H1 (cell line): ENCODE results near the gene IP6K1.

Experiments used
- CHD1 ChIP-seq: IDR thresholded peaks from 2 replicates; pipeline ENCODE4 v1.6.1; 2012; ENCODE audit warnings: low read depth, low read length, improper control_type of control experiment
- CHD7 ChIP-seq: fragments of 300-600 bp; sonication (generic); IDR thresholded peaks from 2 replicates; pipeline ENCODE4 v1.7.1; 2012; ENCODE audit warnings: low read length, moderate library complexity, mild to moderate bottlenecking, inconsistent platforms; ENCODE audit not compliant: insufficient replicate concordance
- EP300 ChIP-seq, 2 experiments: IDR thresholded peaks; 1 replicate in 1 of 2; 2 replicates in 1 of 2; pipeline ENCODE4 v1.6.1; 2011 to 2012; ENCODE audit warnings: low read depth in 2 of 2, low read length in 2 of 2, mild to moderate bottlenecking in 2 of 2, borderline replicate concordance in 1 of 2, inconsistent platforms in 1 of 2, moderate library complexity in 1 of 2
- JUND ChIP-seq: IDR thresholded peaks from 2 replicates; pipeline ENCODE4 v1.6.1; 2011; ENCODE audit warnings: mild to moderate bottlenecking, improper control_type of control experiment, low read length
- MAFK ChIP-seq: IDR thresholded peaks from 2 replicates; pipeline ENCODE4 v1.6.1; 2012; ENCODE audit warnings: low read depth, mild to moderate bottlenecking, improper control_type of control experiment, low read length
- POLR2A ChIP-seq, 2 experiments: IDR thresholded peaks; 1 replicate in 1 of 2; 2 replicates in 1 of 2; pipeline ENCODE4 v1.6.1; 2011; ENCODE audit warnings: low read depth in 2 of 2, low read length in 2 of 2, mild to moderate bottlenecking in 2 of 2; ENCODE audit errors: control extremely low read depth in 1 of 2
- POLR2AphosphoS5 ChIP-seq: IDR thresholded peaks from 2 replicates; pipeline ENCODE4 v1.6.1; 2011; ENCODE audit warnings: low read depth, low read length
- SP4 ChIP-seq: IDR thresholded peaks from 2 replicates; pipeline ENCODE4 v1.6.1; 2012; ENCODE audit warnings: low read length, inconsistent platforms
- TAF7 ChIP-seq: optimal IDR thresholded peaks from 2 replicates; pipeline ENCODE3; 2011; ENCODE audit warnings: low read depth, mild to moderate bottlenecking, inconsistent platforms, low read length, moderate library complexity, borderline replicate concordance
- TF ChIP-seq, protein P1 (sequence below), 3 experiments: IDR thresholded peaks; 1 replicate in 2 of 3; 2 replicates in 1 of 3; pipeline versions ENCODE4 v1.5.1 to v1.6.1; 2011; ENCODE audit warnings: low read length in 3 of 3, mild to moderate bottlenecking in 3 of 3, inconsistent platforms in 2 of 3, low read depth in 1 of 3, moderate library complexity in 1 of 3; ENCODE audit not compliant: insufficient read depth in 1 of 3; ENCODE audit errors: control extremely low read depth in 1 of 3

GRCh38 chr3:49734752-49735151 lies 51.6 kb downstream of the IP6K1 start:
- TF ChIP-seq MAFK (no peak), EP300 (IDR thresholded peaks at IDR 0.05; ENCODE audit: borderline replicate concordance in 1 of 2, low read depth in 2 of 2, low read length in 2 of 2) (no peak), POLR2A (IDR thresholded peaks at IDR 0.05; ENCODE audit: control extremely low read depth in 1 of 2, low read depth in 2 of 2, low read length in 2 of 2) (no peak), CHD7 (no peak), TAF7 (no peak), CHD1 (no peak), JUND (no peak), SP4 (no peak), POLR2AphosphoS5 (no peak)
- TF ChIP-seq, protein P1, sequence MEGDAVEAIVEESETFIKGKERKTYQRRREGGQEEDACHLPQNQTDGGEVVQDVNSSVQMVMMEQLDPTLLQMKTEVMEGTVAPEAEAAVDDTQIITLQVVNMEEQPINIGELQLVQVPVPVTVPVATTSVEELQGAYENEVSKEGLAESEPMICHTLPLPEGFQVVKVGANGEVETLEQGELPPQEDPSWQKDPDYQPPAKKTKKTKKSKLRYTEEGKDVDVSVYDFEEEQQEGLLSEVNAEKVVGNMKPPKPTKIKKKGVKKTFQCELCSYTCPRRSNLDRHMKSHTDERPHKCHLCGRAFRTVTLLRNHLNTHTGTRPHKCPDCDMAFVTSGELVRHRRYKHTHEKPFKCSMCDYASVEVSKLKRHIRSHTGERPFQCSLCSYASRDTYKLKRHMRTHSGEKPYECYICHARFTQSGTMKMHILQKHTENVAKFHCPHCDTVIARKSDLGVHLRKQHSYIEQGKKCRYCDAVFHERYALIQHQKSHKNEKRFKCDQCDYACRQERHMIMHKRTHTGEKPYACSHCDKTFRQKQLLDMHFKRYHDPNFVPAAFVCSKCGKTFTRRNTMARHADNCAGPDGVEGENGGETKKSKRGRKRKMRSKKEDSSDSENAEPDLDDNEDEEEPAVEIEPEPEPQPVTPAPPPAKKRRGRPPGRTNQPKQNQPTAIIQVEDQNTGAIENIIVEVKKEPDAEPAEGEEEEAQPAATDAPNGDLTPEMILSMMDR (IDR thresholded peaks at IDR 0.05; ENCODE audit: control extremely low read depth in 1 of 3, insufficient read depth in 1 of 3, low read depth in 1 of 3, low read length in 3 of 3): no peak
